Endodermal cell (in vitro differentiated cells): ENCODE data around the gene BOK. TPM values are rescaled to one million over a fixed set of nuclear protein-coding genes. Genes with fewer than 3 reads are reported as not detected.

ENCODE experiments used
- DNase-seq: peaks from one replicate; pipeline ENCODE4 v3.0.0-alpha.2; 2017
- H3K27ac ChIP-seq: 2 replicates; pipeline ENCODE4 v1.5.1; 2013; ENCODE audit warnings: mild to moderate bottlenecking, low read depth, low read length, moderate library complexity
- H3K27me3 ChIP-seq: 2 replicates; pipeline ENCODE4 v1.6.1; 2013; ENCODE audit warnings: mild to moderate bottlenecking, low read length, moderate library complexity; ENCODE audit not compliant: insufficient read depth, control insufficient read depth, poor library complexity, severe bottlenecking
- H3K36me3 ChIP-seq: 2 replicates; pipeline ENCODE4 v1.7.0; 2013; ENCODE audit warnings: mild to moderate bottlenecking, low read length, moderate library complexity; ENCODE audit not compliant: control insufficient read depth, insufficient read depth
- H3K4me1 ChIP-seq: one replicate; pipeline ENCODE4 v1.7.0; 2013; ENCODE audit warnings: low read length; ENCODE audit not compliant: control insufficient read depth, insufficient read depth
- H3K4me3 ChIP-seq: 2 replicates; pipeline ENCODE4 v1.5.1; 2013; ENCODE audit warnings: mild to moderate bottlenecking, low read length, moderate library complexity
- H3K9ac ChIP-seq: 2 replicates; pipeline ENCODE4 v1.6.1; 2013; ENCODE audit warnings: mild to moderate bottlenecking, low read length, moderate library complexity; ENCODE audit not compliant: poor library complexity, severe bottlenecking; ENCODE audit errors: extremely low read depth
- H3K9me3 ChIP-seq: 2 replicates; pipeline ENCODE4 v1.6.1; 2013; ENCODE audit warnings: mild to moderate bottlenecking, low read length, moderate library complexity; ENCODE audit not compliant: control insufficient read depth
- H3K27ac Mint-ChIP-seq: 2 replicates; pipeline ENCODE4 v1.8.0; 2020; ENCODE audit warnings: mixed read lengths
- H3K27me3 Mint-ChIP-seq: 2 replicates; pipeline ENCODE4 v1.8.0; 2021; ENCODE audit warnings: mild to moderate bottlenecking, mixed read lengths; ENCODE audit not compliant: insufficient read depth
- H3K36me3 Mint-ChIP-seq: 2 replicates; pipeline ENCODE4 v1.8.0; 2020; ENCODE audit warnings: low read depth, mixed read lengths
- H3K4me1 Mint-ChIP-seq: 2 replicates; pipeline ENCODE4 v1.8.0; 2020; ENCODE audit warnings: mixed read lengths
- H3K4me3 Mint-ChIP-seq: 2 replicates; pipeline ENCODE4 v1.8.0; 2020; ENCODE audit warnings: mild to moderate bottlenecking, moderate library complexity, mixed read lengths
- H3K9me3 Mint-ChIP-seq: 2 replicates; pipeline ENCODE4 v1.8.0; 2020; ENCODE audit warnings: mild to moderate bottlenecking, mixed read lengths
- WGBS, 2 experiments: methylation state at CpG; one replicate each; pipeline versions ENCODE4 v1.1.5 to v1.1.7; 2013; ENCODE audit warnings: missing lambda C conversion rate in 2 of 2, mixed read lengths in 1 of 2; ENCODE audit not compliant: insufficient coverage in 1 of 2, insufficient read length in 1 of 2; 5-methylcytosine and 5-hydroxymethylcytosine counted together
- total RNA-seq, 2 donors: library from RNA; stranded (reverse); fragmentation: NEBNext Ultra II Directional in 1 of 2; extraction: Animal tissue kit (Norgen Biotek cat#: 25700) in 1 of 2; gene quantifications; 2 replicates in 1 of 2; 3 replicates in 1 of 2; pipeline ENCODE4 v1.2.1, GENCODE V29; 2021
- TF ChIP-seq, protein P1 (sequence below): fragments of 200-600 bp; sonication (generic); conservative IDR thresholded peaks from 2 replicates; pipeline ENCODE4 v1.5.0; 2021; ENCODE audit warnings: antibody characterized with exemption, mild to moderate bottlenecking

The BOK gene
- total RNA-seq, 2 donors from 2014 or later, result 23.4 to 24.5 TPM

DNA sequence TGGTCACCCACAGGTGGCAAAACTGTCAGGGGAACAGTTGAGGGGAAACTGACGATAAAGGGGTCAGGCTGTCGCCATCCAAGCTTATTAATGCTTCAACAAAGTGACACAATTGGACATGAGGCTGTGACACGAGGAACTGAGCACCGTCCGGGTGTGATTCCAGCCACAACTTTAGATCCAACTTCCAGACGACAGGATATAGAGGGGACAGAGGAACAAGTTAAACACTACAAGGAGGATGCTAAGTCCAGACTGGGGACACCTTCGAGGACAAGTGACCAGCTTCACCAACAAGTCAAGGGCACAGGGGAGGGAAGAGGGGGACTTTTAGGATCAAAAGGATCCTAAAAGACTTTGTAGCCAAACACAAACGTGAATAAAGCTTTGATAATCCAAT is 23.8 kb downstream of the BOK start:
- no peak overlapping the region for H3K27ac ChIP-seq
- no peaks in the 10 kb centered on the region for H3K27me3 ChIP-seq
- H3K4me1 ChIP-seq, result no peaks in the 10 kb centered on the region
- TF ChIP-seq, protein P1, sequence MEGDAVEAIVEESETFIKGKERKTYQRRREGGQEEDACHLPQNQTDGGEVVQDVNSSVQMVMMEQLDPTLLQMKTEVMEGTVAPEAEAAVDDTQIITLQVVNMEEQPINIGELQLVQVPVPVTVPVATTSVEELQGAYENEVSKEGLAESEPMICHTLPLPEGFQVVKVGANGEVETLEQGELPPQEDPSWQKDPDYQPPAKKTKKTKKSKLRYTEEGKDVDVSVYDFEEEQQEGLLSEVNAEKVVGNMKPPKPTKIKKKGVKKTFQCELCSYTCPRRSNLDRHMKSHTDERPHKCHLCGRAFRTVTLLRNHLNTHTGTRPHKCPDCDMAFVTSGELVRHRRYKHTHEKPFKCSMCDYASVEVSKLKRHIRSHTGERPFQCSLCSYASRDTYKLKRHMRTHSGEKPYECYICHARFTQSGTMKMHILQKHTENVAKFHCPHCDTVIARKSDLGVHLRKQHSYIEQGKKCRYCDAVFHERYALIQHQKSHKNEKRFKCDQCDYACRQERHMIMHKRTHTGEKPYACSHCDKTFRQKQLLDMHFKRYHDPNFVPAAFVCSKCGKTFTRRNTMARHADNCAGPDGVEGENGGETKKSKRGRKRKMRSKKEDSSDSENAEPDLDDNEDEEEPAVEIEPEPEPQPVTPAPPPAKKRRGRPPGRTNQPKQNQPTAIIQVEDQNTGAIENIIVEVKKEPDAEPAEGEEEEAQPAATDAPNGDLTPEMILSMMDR, result no peak
- H3K4me3 Mint-ChIP-seq, result no peak overlapping the region
- H3K4me3 ChIP-seq, result no peak overlapping the region
- peak; percentile 19 for DNase-seq
- H3K27ac Mint-ChIP-seq, result no peak overlapping the region
- H3K4me1 Mint-ChIP-seq, result no peaks in the 10 kb centered on the region
- no peak overlapping the region for H3K9ac ChIP-seq
- WGBS, 2 experiments, result 95 to 100% methylated on average over 8 of the region's 8 CpGs
- H3K9me3 Mint-ChIP-seq, result peaks cover 56% of the 10 kb centered on the region
- H3K9me3 ChIP-seq, result peaks cover 69% of the 10 kb centered on the region
- H3K36me3 Mint-ChIP-seq, result peaks cover 83% of the 10 kb centered on the region
- peaks cover 1% of the 10 kb centered on the region for H3K27me3 Mint-ChIP-seq
- peaks cover 53% of the 10 kb centered on the region for H3K36me3 ChIP-seq

DNA sequence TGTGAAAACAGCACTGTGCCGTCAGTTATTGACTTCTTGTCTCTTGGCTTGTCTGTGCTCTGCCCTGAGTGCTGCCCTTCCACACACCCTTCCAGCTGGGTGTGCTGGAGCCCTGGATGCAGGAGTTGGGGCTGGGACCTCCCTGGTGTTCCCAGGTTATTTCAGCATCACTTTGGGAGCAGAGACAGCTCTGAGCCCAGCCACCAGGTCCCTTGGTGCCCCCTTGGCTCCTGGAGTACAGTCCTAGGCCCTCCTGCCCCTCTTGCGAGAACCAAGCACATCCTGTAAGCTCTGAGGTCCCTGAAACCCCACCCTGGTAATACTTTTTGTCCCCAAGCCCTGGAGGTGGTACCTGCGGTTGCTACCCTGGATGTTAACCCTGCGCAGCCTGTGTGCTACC is 24.3 kb downstream of the BOK start:
- H3K27me3 Mint-ChIP-seq, result peaks cover 1% of the 10 kb centered on the region
- Histone ChIP-seq H3K36me3 (peaks cover 57% of the 10 kb centered on the region), H3K4me3 (no peak overlapping the region), H3K27me3 (no peaks in the 10 kb centered on the region), H3K9me3 (peaks cover 71% of the 10 kb centered on the region), H3K4me1 (no peaks in the 10 kb centered on the region), H3K27ac (no peak overlapping the region), H3K9ac (no peak overlapping the region)
- no peaks in the 10 kb centered on the region for H3K4me1 Mint-ChIP-seq
- TF ChIP-seq, protein P1, result no peak
- no peak overlapping the region for H3K27ac Mint-ChIP-seq
- H3K4me3 Mint-ChIP-seq, result no peak overlapping the region
- H3K9me3 Mint-ChIP-seq, result peaks cover 61% of the 10 kb centered on the region
- 91% methylated on average over 4 of the region's 4 CpGs; no CpG with 5 or more reads in 1 of the 2 experiments for WGBS, 2 experiments
- H3K36me3 Mint-ChIP-seq, result peaks cover 84% of the 10 kb centered on the region
- peak; percentile 17 for DNase-seq

DNA sequence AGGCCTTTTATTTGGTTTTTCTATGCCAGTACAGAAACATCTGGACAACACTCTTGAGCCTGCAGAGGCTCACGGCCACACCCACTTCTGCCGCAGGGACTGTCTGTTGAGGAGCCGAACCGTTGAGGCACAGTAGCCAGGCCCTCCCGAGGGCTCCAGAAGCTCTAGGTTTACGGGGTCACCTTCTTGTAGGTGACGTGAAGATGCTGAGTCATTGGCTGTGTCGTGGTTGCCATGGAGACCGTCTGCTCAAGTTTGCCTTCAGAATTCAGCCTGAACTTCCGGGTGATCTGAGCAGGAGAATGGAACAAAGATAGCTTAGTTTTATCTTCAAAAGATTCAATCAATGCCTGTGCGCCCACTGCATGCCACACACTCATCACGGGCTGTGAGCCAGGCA is 25.9 kb downstream of the BOK start:
- Histone ChIP-seq H3K9ac (no peak overlapping the region), H3K9me3 (peaks cover 83% of the 10 kb centered on the region), H3K27me3 (no peaks in the 10 kb centered on the region), H3K4me3 (no peak overlapping the region), H3K27ac (no peak overlapping the region), H3K4me1 (no peaks in the 10 kb centered on the region), H3K36me3 (peaks cover 69% of the 10 kb centered on the region)
- no peak overlapping the region for H3K4me3 Mint-ChIP-seq
- H3K4me1 Mint-ChIP-seq, result no peaks in the 10 kb centered on the region
- peak overlapping the region; percentile 85 for H3K27ac Mint-ChIP-seq
- WGBS, 2 experiments, result 89 to 94% methylated on average over 12 of the region's 12 CpGs
- peak; percentile 64 for DNase-seq
- peaks cover under 1% of the 10 kb centered on the region for H3K27me3 Mint-ChIP-seq
- H3K9me3 Mint-ChIP-seq, result peaks cover 74% of the 10 kb centered on the region
- H3K36me3 Mint-ChIP-seq, result peaks cover 71% of the 10 kb centered on the region
- TF ChIP-seq, protein P1, result no peak
